ENCODE data around the gene ATG7. TPM values are rescaled to one million over a fixed set of nuclear protein-coding genes. Genes with fewer than 3 reads are reported as not detected.
"Not testable (repeated sequence)": the region's sequence is repeated elsewhere in the genome, so short reads cannot be mapped to it uniquely, and the experiment has no call there.

Gene ATG7
- total RNA-seq, 1 donor from 2014 or later, result 31.3 TPM

GRCh38 chr3:11517601-11518000 is 245.4 kb downstream of the ATG7 start:
- DNase-seq (ENCODE audit: low read depth), result no peak
- Histone ChIP-seq H3K4me3 (ENCODE audit: low read depth, low read length) (no peak overlapping the region), H3K27me3 (ENCODE audit: control insufficient read depth, insufficient read depth, low read length) (no peaks in the 10 kb centered on the region), H3K36me3 (ENCODE audit: control insufficient read depth, insufficient read depth, low read length) (no peaks in the 10 kb centered on the region)
- TF ChIP-seq, protein P1, sequence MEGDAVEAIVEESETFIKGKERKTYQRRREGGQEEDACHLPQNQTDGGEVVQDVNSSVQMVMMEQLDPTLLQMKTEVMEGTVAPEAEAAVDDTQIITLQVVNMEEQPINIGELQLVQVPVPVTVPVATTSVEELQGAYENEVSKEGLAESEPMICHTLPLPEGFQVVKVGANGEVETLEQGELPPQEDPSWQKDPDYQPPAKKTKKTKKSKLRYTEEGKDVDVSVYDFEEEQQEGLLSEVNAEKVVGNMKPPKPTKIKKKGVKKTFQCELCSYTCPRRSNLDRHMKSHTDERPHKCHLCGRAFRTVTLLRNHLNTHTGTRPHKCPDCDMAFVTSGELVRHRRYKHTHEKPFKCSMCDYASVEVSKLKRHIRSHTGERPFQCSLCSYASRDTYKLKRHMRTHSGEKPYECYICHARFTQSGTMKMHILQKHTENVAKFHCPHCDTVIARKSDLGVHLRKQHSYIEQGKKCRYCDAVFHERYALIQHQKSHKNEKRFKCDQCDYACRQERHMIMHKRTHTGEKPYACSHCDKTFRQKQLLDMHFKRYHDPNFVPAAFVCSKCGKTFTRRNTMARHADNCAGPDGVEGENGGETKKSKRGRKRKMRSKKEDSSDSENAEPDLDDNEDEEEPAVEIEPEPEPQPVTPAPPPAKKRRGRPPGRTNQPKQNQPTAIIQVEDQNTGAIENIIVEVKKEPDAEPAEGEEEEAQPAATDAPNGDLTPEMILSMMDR (IDR thresholded peaks at IDR 0.05; ENCODE audit: insufficient read depth, low read length, poor library complexity, severe bottlenecking), result no peak

DNA sequence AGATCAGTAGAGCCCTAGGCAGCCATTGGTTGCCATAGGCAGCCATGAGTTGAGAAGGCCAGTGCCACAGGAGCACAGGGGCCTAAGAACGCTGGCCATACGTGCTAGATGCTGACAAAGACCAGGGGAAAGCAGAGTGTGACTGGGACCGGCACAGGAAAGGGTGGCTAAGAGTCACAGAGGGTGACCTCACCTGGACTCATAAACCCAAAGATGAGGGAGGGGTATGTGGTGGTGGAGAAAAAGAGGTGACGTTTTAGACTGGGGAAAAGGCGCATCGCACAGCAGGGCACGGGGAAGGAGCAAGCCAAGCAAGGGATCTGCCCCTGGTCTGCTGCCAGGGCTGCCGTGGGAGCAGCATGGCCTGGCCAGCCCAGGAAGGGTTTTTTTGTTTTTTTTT is 249.0 kb downstream of the ATG7 start:
- H3K4me3 ChIP-seq (ENCODE audit: low read depth, low read length), result no peak overlapping the region
- H3K36me3 ChIP-seq (ENCODE audit: control insufficient read depth, insufficient read depth, low read length), result no peaks in the 10 kb centered on the region
- TF ChIP-seq, protein P1 (IDR thresholded peaks at IDR 0.05; ENCODE audit: insufficient read depth, low read length, poor library complexity, severe bottlenecking), result no peak
- no peak for DNase-seq (ENCODE audit: low read depth)
- no peaks in the 10 kb centered on the region for H3K27me3 ChIP-seq (ENCODE audit: control insufficient read depth, insufficient read depth, low read length)

- Histone ChIP-seq H3K36me3 (ENCODE audit: control insufficient read depth, insufficient read depth, low read length) (no peaks in the 10 kb centered on the region), H3K27me3 (ENCODE audit: control insufficient read depth, insufficient read depth, low read length) (no peaks in the 10 kb centered on the region), H3K4me3 (ENCODE audit: low read depth, low read length) (no peak overlapping the region)
- TF ChIP-seq, protein P1 (IDR thresholded peaks at IDR 0.05; ENCODE audit: insufficient read depth, low read length, poor library complexity, severe bottlenecking), result no peak
- DNase-seq (ENCODE audit: low read depth), result no peak
These were observed 250.2 kb downstream of the ATG7 start for GRCh38 chr3:11522398-11522715.

DNA sequence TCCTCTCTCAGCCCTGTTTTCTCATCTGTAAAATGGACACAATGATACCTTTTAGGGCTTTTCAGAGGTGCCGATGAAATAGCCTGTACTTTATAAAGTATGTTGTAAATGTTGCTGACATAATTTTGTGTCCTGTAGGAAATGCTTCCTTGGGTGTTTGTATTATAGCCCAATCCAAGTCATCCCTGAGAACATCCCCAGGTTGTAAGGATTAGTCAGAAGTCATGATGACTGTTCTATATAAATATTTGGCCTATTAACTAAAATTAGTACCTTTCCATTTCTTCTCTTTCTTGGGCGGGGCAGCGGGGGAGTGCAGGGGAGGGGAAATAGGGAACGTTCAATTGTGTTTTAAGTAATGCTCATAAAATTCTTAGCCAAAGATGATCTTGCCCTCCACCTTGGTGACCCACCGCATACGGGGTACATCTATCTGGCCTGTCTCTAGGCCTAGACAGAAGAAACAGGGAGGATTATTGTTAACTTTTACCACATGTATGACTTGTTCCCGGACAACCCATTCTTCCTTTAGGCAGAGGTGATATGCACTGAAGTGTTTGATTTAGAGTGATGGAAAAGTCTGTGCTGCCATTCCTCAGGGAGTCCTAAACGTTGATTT is 250.9 kb downstream of the ATG7 start:
- DNase-seq (ENCODE audit: low read depth), result no peak
- H3K4me3 ChIP-seq (ENCODE audit: low read depth, low read length), result no peak overlapping the region
- H3K36me3 ChIP-seq (ENCODE audit: control insufficient read depth, insufficient read depth, low read length), result no peaks in the 10 kb centered on the region
- TF ChIP-seq, protein P1 (IDR thresholded peaks at IDR 0.05; ENCODE audit: insufficient read depth, low read length, poor library complexity, severe bottlenecking), result no peak
- H3K27me3 ChIP-seq (ENCODE audit: control insufficient read depth, insufficient read depth, low read length), result no peaks in the 10 kb centered on the region

GRCh38 chr3:11523572-11524101 is 251.4 kb downstream of the ATG7 start:
- no peak for DNase-seq (ENCODE audit: low read depth)
- Histone ChIP-seq H3K4me3 (ENCODE audit: low read depth, low read length) (no peak overlapping the region), H3K27me3 (ENCODE audit: control insufficient read depth, insufficient read depth, low read length) (no peaks in the 10 kb centered on the region), H3K36me3 (ENCODE audit: control insufficient read depth, insufficient read depth, low read length) (no peaks in the 10 kb centered on the region)
- TF ChIP-seq, protein P1 (IDR thresholded peaks at IDR 0.05; ENCODE audit: insufficient read depth, low read length, poor library complexity, severe bottlenecking), result no peak

DNA sequence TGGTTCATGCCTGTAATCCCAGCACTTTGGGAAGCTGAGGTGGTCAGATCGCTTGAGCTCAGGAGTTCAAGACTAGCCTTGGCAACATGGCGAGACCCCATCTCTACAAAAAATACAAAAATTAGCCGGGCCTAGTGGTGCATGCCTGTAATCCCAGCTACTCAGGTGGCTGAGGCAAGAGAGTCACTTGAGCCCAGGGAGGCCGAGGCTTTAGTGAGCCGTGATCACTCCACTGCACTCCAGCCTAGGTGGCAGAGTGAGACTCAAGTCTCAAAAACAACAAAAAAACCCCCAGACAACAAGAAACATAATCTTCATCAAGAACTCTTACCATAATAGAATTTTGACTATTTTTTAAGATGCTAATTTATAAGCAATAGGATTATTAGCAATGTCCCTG is 253.9 kb downstream of the ATG7 start:
- H3K4me3 ChIP-seq (ENCODE audit: low read depth, low read length); DNase-seq (ENCODE audit: low read depth); H3K27me3 ChIP-seq (ENCODE audit: control insufficient read depth, insufficient read depth, low read length); H3K36me3 ChIP-seq (ENCODE audit: control insufficient read depth, insufficient read depth, low read length): not testable (repeated sequence)

All from kidney epithelial cell (primary cell).